GM13977 (cell line): ENCODE results near the gene RASA3.
A peak's percentile ranks its signal among the peaks of the same experiment; 100 is the strongest.
"Not testable (repeated sequence)": the region's sequence is repeated elsewhere in the genome, so short reads cannot be mapped to it uniquely, and the experiment has no call there.

ENCODE experiments used
- DNase-seq: peaks from one replicate; pipeline ENCODE4 v3.0.0; 2012; ENCODE audit warnings: low spot score
- in situ Hi-C: fragments of 300-500 bp; cut with MboI; formaldehyde crosslinking; loops from one replicate; pipeline ENCODE4 v1.12.0; 2022; ENCODE audit warnings: low sequenced_read_pairs, low pct_unique_long_range_greater_than_20kb, mixed read lengths, inconsistent platforms; ENCODE audit not compliant: unreplicated experiment
- TF ChIP-seq, protein P1 (sequence below): IDR thresholded peaks from 2 replicates; pipeline ENCODE4 v1.5.1; 2012; ENCODE audit warnings: mild to moderate bottlenecking, control low read depth; ENCODE audit not compliant: insufficient read depth; ENCODE audit errors: extremely low read depth, missing control alignments

Gene RASA3

DNA sequence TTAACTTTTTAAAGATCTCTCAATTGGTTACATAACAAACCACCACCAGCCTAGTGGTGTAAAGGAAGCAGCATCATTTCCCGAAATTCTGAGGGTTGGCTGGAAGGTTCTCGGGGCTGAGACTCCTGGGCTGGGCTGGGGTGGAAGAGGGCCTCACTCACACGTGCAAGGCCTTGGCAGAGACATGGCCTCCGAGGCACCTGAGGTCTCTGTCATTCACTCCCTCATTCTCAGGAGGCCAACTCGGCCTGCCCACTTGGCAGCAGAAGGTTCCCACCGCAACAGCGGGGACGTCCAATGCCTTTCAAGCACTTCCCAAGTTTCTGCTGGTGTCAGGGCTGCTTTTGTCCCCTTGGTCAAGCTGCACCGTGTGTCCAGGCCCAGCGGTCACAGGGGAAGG is 18.6 kb upstream of the RASA3 start:
- in situ Hi-C loops: no loop called here
- TF ChIP-seq, protein P1, sequence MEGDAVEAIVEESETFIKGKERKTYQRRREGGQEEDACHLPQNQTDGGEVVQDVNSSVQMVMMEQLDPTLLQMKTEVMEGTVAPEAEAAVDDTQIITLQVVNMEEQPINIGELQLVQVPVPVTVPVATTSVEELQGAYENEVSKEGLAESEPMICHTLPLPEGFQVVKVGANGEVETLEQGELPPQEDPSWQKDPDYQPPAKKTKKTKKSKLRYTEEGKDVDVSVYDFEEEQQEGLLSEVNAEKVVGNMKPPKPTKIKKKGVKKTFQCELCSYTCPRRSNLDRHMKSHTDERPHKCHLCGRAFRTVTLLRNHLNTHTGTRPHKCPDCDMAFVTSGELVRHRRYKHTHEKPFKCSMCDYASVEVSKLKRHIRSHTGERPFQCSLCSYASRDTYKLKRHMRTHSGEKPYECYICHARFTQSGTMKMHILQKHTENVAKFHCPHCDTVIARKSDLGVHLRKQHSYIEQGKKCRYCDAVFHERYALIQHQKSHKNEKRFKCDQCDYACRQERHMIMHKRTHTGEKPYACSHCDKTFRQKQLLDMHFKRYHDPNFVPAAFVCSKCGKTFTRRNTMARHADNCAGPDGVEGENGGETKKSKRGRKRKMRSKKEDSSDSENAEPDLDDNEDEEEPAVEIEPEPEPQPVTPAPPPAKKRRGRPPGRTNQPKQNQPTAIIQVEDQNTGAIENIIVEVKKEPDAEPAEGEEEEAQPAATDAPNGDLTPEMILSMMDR: no peak
- no peak for DNase-seq

DNA sequence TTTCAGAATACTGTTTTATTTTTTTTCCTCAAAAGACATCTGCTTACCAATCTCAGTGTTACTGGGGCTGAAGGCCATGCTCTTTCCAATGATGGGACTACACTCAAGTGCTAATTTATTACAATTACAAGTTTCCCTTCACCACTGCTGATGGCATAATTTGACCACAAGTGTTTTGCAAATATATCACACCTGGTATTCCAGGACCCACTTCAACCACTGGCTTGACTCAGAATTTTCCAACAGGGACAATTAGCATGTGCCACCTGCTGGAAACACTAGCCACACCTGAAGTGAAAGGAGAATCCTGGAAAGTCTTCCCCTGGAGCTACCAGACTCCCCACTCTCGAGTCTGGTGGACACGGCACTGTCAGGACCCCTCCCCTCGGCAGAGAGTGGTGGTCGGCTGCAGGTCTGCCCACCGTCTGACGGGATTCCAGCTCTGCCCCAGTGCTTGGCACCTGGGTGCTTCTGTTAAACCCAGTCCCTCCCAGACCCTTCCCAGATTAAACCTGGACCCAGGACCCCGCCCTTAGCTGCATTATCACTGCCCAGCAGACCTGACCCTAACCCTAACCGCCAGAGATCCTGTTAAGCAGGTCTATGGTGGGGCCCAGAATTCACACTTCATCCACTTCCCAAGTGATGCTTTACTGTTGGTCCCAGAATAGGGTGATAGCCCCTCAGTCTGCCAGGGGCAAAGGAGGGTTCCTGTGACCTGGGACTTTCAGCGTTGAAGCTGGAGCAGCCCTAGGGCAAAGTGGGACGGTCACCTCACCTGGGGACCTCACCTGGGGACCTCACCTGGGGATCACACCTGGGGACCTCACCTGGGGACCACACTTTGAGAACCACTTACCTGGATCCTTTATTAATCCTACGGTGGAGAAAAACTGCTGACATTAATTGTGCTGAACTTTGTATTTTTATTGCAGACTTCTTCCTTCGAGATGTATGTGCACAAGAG is 17.6 kb upstream of the RASA3 start:
- no peak for DNase-seq
- TF ChIP-seq, protein P1: no peak
- in situ Hi-C loops: no loop called here

DNA sequence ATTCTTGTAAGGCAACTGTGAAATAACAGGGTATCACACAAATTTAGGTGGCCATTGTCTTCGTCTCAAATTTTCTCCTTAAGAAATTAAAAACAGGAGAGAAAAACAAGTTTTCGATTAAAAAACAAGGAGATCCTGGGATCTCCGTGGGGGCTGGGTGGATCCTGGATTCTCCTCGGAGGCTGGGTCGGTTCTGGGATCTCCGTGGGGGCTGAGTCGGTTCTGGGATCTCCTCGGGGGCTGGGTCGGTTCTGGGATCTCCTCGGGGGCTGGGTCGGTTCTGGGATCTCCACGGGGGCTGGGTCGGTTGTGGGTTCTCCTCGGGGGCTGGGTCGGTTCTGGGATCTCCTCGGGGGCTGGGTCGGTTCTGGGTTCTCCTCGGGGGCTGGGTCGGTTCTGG is 16.5 kb upstream of the RASA3 start:
- DNase-seq, in situ Hi-C loops: not testable (repeated sequence)

DNA sequence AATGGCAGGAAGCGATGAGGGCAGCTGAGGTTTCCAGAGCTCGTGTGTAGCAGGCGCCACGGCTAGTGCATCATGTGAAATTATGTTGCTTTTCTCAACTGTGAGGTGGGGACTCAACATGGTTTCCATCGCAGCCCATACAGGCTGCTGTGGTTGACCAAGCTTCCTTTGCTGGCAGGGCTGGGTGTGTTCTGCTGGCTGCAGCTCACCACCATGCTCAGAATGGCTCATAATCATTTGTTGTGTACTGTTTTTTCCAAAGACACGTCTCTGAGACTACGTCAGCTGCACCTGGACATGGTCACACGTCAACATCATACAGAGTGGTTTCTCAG is 16.1 kb upstream of the RASA3 start:
- TF ChIP-seq, protein P1: no peak
- in situ Hi-C loops: no loop called here
- peak; percentile 84 for DNase-seq

DNA sequence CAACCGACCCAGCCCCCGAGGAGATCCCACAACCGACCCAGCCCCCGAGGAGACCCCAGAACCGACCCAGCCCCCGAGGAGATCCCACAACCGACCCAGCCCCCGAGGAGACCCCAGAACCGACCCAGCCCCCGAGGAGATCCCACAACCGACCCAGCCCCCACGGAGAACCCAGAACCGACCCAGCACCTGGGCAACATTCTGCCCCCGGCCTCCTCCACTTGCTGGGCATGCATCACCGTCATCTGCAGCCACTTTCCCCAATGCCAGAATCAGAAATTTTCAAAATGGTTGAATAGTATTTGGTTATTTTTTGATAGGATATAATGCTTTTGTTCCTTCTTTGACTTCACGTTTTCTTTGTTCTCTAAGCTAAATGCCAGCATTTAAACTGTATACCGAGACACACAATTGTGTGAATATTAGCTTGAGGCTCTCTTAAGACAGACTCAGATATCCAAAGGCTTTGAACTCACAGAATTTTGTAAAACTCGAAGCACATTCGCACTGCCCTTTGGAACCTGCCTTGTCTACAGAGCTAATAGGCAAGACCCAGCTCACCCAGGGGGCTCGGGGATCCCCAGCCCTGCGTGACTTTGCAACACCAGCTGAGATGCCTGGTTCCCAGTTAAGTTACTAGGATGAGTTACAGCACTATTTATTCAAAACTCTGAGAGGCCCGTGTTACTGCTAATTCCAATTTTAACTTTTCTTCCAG is 15.5 kb upstream of the RASA3 start:
- in situ Hi-C loops: no loop called here
- TF ChIP-seq, protein P1: no peak
- DNase-seq: no peak

DNA sequence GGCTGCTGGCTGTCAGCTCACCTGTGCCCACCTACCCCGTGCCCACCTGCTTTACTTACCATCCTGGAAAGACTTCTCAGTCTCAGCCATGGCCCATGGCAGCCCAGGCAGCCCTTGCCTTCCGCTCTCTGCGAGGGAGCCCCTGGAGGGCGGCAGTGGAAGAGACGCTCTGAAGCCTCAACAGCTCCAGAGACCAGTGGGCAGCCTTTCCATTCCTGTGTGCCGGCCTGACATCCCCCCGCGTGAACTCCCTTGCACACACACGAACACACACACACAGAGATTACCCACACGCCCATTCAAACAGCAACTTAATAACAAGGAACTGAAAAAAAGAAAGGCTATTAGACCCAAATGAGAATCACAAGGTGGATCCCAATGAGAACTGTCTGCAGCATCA is 14.2 kb upstream of the RASA3 start:
- in situ Hi-C loops: no loop called here
- DNase-seq: no peak
- TF ChIP-seq, protein P1: peak; percentile 31

DNA sequence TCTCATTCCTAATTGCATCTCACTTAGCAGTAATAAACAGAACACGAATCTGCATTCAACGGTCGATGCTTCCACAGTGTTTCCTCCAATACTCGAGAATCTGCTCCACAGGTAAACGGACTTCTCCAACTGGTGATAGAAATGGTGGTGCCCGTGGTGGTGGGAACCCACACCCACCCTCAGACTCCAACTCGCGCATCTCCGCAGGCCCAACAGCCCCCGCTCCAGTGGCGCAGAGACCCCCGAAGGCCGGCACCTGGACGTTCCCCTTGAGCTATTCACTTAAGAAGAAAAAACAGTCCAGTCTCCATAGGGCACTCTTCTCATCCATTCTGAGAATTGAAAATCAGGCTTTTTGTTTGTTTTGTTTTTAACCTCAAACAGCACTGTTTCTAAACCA is 13.8 kb upstream of the RASA3 start:
- TF ChIP-seq, protein P1: no peak
- in situ Hi-C loops: no loop called here
- no peak for DNase-seq
